GM12874 (cell line): ENCODE results near the gene DNAL1.

Experiments used
- CTCF ChIP-seq: IDR thresholded peaks from 2 replicates; pipeline ENCODE4 v1.5.1; 2011; ENCODE audit warnings: low read depth, mild to moderate bottlenecking, control low read depth, low read length, moderate library complexity; ENCODE audit not compliant: insufficient read depth

Gene DNAL1

GRCh38 chr14:73694083-73694482 lies 49.3 kb downstream of the DNAL1 start:
- no peak for TF ChIP-seq CTCF

- TF ChIP-seq CTCF, result no peak
These were observed 50.3 kb downstream of the DNAL1 start for GRCh38 chr14:73695082-73695481.

GRCh38 chr14:73695997-73696396 lies 51.2 kb downstream of the DNAL1 start:
- no peak for TF ChIP-seq CTCF

- no peak for TF ChIP-seq CTCF
These were observed 51.9 kb downstream of the DNAL1 start for GRCh38 chr14:73696466-73697400.

- no peak for TF ChIP-seq CTCF
These were observed 55.5 kb downstream of the DNAL1 start for GRCh38 chr14:73700325-73700724.

- TF ChIP-seq CTCF, result no peak
These were observed 65.2 kb downstream of the DNAL1 start for GRCh38 chr14:73709904-73710469.

- no peak for TF ChIP-seq CTCF
These were observed 66.0 kb downstream of the DNAL1 start for GRCh38 chr14:73710737-73711136.
